SK-N-SH (cell line): ENCODE results near the gene KIFAP3. TPM values are rescaled to one million over a fixed set of nuclear protein-coding genes. Genes with fewer than 3 reads are reported as not detected.
"Not testable (repeated sequence)": the region's sequence is repeated elsewhere in the genome, so short reads cannot be mapped to it uniquely, and the experiment has no call there.

ENCODE experiments used
- CTCF ChIA-PET: fragments of 300-600, 350-600 bp; formaldehyde crosslinking; extraction: SDS; loops from one replicate; lab custom pipeline; 2021; lab: Yijun Ruan, JAX
- POLR2A ChIA-PET: fragments of 350-600 bp; sonication (Branson Sonifier 250); formaldehyde crosslinking; extraction: SDS; loops from one replicate; lab custom pipeline; 2020; ENCODE audit warnings: antibody characterized with exemption, inconsistent platforms; lab: Yijun Ruan, JAX
- DNase-seq: peaks from one replicate; pipeline ENCODE4 v3.0.0; 2012
- H2AFZ ChIP-seq: fragments of 200-600 bp; sonication (generic); 2 replicates; pipeline ENCODE4 v1.8.1; 2016; ENCODE audit warnings: antibody characterized with exemption, mild to moderate bottlenecking, low read depth
- H3F3A ChIP-seq: fragments of 200-600 bp; sonication (generic); replicated peaks from 2 replicates; pipeline ENCODE3; 2016; ENCODE audit warnings: antibody characterized with exemption, mild to moderate bottlenecking; ENCODE audit not compliant: insufficient read depth
- H3K27ac ChIP-seq, 2 experiments: fragments of 200-500 bp in 1 of 2; fragments of 200-600 bp in 1 of 2; sonication (Bioruptor generic) in 1 of 2; sonication (generic), shearing (Covaris generic) in 1 of 2; 2 replicates each; pipeline versions ENCODE4 v1.5.1 to v1.6.1; 2014 to 2016; ENCODE audit warnings: low read depth in 2 of 2, inconsistent platforms in 1 of 2, low read length in 1 of 2, mild to moderate bottlenecking in 1 of 2, mixed read lengths in 1 of 2
- H3K27me3 ChIP-seq: fragments of 200-600 bp; sonication (generic), shearing (Covaris generic); 2 replicates; pipeline ENCODE4 v1.6.1; 2016; ENCODE audit warnings: mixed run types; ENCODE audit not compliant: insufficient read depth
- H3K36me3 ChIP-seq, 2 experiments: fragments of 200-500 bp in 1 of 2; fragments of 200-600 bp in 1 of 2; sonication (Bioruptor generic) in 1 of 2; sonication (generic) in 1 of 2; replicated peaks in 1 of 2; 2 replicates each; pipeline versions ENCODE3 to v1.5.1; 2014 to 2016; ENCODE audit warnings: low read length in 1 of 2, mild to moderate bottlenecking in 1 of 2; ENCODE audit not compliant: insufficient read depth in 2 of 2, control insufficient read depth in 1 of 2
- H3K4me1 ChIP-seq, 2 experiments: fragments of 200-500 bp in 1 of 2; fragments of 200-600 bp in 1 of 2; sonication (Bioruptor generic) in 1 of 2; sonication (generic), shearing (Covaris generic) in 1 of 2; 2 replicates each; pipeline versions ENCODE4 v1.5.1 to v1.6.1; 2014 to 2016; ENCODE audit warnings: low read depth in 1 of 2, low read length in 1 of 2, mixed run types in 1 of 2; ENCODE audit not compliant: insufficient read depth in 2 of 2, control insufficient read depth in 1 of 2
- H3K4me2 ChIP-seq: fragments of 200-600 bp; sonication (generic), shearing (Covaris generic); 2 replicates; pipeline ENCODE4 v1.6.1; 2017; ENCODE audit warnings: mixed run types
- H3K4me3 ChIP-seq, 2 experiments: fragments of 200-500 bp in 1 of 2; fragments of 200-600 bp in 1 of 2; sonication (Bioruptor generic) in 1 of 2; sonication (generic), shearing (Covaris generic) in 1 of 2; 2 replicates each; pipeline versions ENCODE4 v1.5.1 to v1.8.1; 2014 to 2016; ENCODE audit warnings: low read depth in 2 of 2, inconsistent platforms in 1 of 2, low read length in 1 of 2, mild to moderate bottlenecking in 1 of 2, mixed read lengths in 1 of 2, moderate library complexity in 1 of 2
- H3K79me2 ChIP-seq: fragments of 200-600 bp; sonication (generic); 2 replicates; pipeline ENCODE4 v1.8.1; 2017; ENCODE audit warnings: mild to moderate bottlenecking; ENCODE audit not compliant: insufficient read depth
- H3K9ac ChIP-seq: fragments of 200-600 bp; sonication (generic); 2 replicates; pipeline ENCODE4 v1.6.1; 2017; ENCODE audit warnings: mixed run types
- H3K9me2 ChIP-seq: fragments of 200-600 bp; sonication (generic); 2 replicates; pipeline ENCODE4 v1.6.1; 2017; ENCODE audit warnings: mixed run types
- H3K9me3 ChIP-seq: fragments of 200-600 bp; sonication (generic); 2 replicates; pipeline ENCODE4 v1.6.1; 2017; ENCODE audit warnings: mixed run types, mild to moderate bottlenecking, moderate library complexity
- H4K20me1 ChIP-seq: fragments of 200-600 bp; sonication (generic); 2 replicates; pipeline ENCODE4 v1.6.1; 2017; ENCODE audit warnings: mild to moderate bottlenecking, mixed run types; ENCODE audit not compliant: insufficient read depth
- EP300 ChIP-seq, 2 experiments: IDR thresholded peaks; 2 replicates each; pipeline versions ENCODE4 v1.4.0 to v1.6.1; 2012; ENCODE audit warnings: borderline replicate concordance in 1 of 2, low read depth in 1 of 2, low read length in 1 of 2
- FOXJ3 ChIP-seq: sonication (generic); formaldehyde crosslinking; IDR thresholded peaks from 2 replicates; pipeline ENCODE4 v1.5.1; 2020; ENCODE audit warnings: mild to moderate bottlenecking, missing genetic modification reagents
- GABPA ChIP-seq: IDR thresholded peaks from 2 replicates; pipeline ENCODE4 v1.4.0; 2012; ENCODE audit warnings: low read depth, mild to moderate bottlenecking
- MEF2A ChIP-seq: IDR thresholded peaks from 2 replicates; pipeline ENCODE4 v1.4.0; 2012; ENCODE audit warnings: low read depth, borderline replicate concordance
- RCOR1 ChIP-seq: fragments of 150-350 bp; IDR thresholded peaks from 2 replicates; pipeline ENCODE4 v1.6.1; 2017; ENCODE audit warnings: antibody characterized with exemption, low read length
- RFX5 ChIP-seq: IDR thresholded peaks from 2 replicates; pipeline ENCODE4 v1.6.1; 2012; ENCODE audit warnings: mild to moderate bottlenecking, improper control_type of control experiment, low read length
- RXRA ChIP-seq: IDR thresholded peaks from 2 replicates; pipeline ENCODE4 v1.4.0; 2012; ENCODE audit warnings: low read depth, mild to moderate bottlenecking, borderline replicate concordance
- SIN3A ChIP-seq: IDR thresholded peaks from 2 replicates; pipeline ENCODE4 v1.6.1; 2012; ENCODE audit warnings: low read depth, mild to moderate bottlenecking, low read length, moderate library complexity, borderline replicate concordance
- SMC3 ChIP-seq: IDR thresholded peaks from 2 replicates; pipeline ENCODE4 v1.6.1; 2012; ENCODE audit warnings: low read depth, low read length, improper control_type of control experiment
- TAF1 ChIP-seq: IDR thresholded peaks from 2 replicates; pipeline ENCODE4 v1.6.1; 2012; ENCODE audit warnings: low read depth, mild to moderate bottlenecking, low read length, moderate library complexity, borderline replicate concordance
- WGBS: methylation state at CpG from one replicate; pipeline ENCODE4 v1.1.6; 2017; ENCODE audit warnings: low lambda C conversion rate; 5-methylcytosine and 5-hydroxymethylcytosine counted together
- polyA plus RNA-seq, 3 experiments: library from polyadenylated mRNA; depleted of rRNA; stranded (reverse); fragments of >200 nt; gene quantifications; 2 replicates each; pipeline ENCODE4 v1.2.3, GENCODE V29; 2012
- TF ChIP-seq, protein P1 (sequence below): IDR thresholded peaks from 2 replicates; pipeline ENCODE4; 2012

The KIFAP3 gene
- polyA plus RNA-seq, 1 of the 3 experiments (the other 2 are of a cell fraction): 10.7 TPM

DNA sequence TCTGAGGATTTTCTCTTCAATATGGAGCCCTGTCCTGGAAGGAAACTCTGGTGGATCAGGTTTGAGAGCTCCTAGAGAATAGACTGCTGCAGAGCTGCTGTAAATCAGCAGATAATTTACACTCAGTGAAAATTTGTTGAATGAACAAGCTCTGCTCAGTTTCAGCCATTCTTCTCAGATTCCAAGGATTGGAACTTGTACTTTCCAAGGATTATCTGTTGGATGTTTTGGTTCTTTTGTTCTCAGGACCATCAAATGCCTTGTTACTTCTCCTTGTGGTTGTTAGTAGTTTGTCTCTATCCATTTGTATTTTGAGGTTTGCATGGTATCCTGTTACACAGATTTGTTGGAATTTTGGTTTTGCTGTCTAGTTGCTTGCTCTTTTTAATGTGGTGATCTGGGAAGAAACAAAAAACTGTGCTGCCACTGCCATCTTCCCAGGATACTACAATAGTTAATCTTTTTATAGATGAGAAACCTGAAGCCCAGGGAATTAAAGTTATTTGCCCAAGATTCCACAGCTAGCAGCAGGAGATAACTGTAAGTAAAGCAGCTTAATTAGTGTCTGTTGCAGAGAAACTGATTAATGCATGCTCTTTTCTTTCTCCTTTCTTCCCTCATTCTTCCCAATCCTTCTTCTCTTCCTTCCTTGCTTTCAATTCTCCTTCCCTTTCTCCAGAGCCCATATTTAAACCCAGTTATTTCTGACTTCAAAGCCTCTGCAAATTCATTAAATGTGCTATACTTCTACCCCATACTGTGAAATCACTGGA lies 21.7 kb upstream of the KIFAP3 start:
- Histone ChIP-seq H3K9ac (no peak overlapping the region), H2AFZ (no peak overlapping the region), H3K9me2 (no peaks in the 10 kb centered on the region), H3F3A (no peaks in the 10 kb centered on the region), H3K27me3 (no peaks in the 10 kb centered on the region), H3K79me2 (no peaks in the 10 kb centered on the region), H3K36me3 (no peaks in the 10 kb centered on the region), H3K27ac (no peak overlapping the region; a peak in 1 of 4 replicates), H3K9me3 (no peaks in the 10 kb centered on the region), H3K4me2 (no peak overlapping the region), H4K20me1 (no peaks in the 10 kb centered on the region), H3K4me1 (peaks cover 6 to 7% of the 10 kb centered on the region in 2 experiments; a peak in 3 of 4 replicates), H3K4me3 (no peak overlapping the region)
- ChIA-PET POLR2A (no interaction called here), CTCF (no interaction called here)
- no peak for DNase-seq
- TF ChIP-seq RCOR1 (no peak), FOXJ3 (CRISPR knock-in tag) (no peak), GABPA (no peak), SIN3A (no peak), EP300 (IDR thresholded peaks at IDR 0.05; ENCODE audit: borderline replicate concordance in 1 of 2, low read depth in 1 of 2, low read length in 1 of 2) (no peak), RFX5 (no peak), RXRA (no peak), MEF2A (no peak), SMC3 (no peak), TAF1 (no peak)
- TF ChIP-seq, protein P1, sequence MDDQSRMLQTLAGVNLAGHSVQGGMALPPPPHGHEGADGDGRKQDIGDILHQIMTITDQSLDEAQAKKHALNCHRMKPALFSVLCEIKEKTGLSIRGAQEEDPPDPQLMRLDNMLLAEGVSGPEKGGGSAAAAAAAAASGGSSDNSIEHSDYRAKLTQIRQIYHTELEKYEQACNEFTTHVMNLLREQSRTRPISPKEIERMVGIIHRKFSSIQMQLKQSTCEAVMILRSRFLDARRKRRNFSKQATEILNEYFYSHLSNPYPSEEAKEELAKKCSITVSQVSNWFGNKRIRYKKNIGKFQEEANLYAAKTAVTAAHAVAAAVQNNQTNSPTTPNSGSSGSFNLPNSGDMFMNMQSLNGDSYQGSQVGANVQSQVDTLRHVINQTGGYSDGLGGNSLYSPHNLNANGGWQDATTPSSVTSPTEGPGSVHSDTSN: no peak

DNA sequence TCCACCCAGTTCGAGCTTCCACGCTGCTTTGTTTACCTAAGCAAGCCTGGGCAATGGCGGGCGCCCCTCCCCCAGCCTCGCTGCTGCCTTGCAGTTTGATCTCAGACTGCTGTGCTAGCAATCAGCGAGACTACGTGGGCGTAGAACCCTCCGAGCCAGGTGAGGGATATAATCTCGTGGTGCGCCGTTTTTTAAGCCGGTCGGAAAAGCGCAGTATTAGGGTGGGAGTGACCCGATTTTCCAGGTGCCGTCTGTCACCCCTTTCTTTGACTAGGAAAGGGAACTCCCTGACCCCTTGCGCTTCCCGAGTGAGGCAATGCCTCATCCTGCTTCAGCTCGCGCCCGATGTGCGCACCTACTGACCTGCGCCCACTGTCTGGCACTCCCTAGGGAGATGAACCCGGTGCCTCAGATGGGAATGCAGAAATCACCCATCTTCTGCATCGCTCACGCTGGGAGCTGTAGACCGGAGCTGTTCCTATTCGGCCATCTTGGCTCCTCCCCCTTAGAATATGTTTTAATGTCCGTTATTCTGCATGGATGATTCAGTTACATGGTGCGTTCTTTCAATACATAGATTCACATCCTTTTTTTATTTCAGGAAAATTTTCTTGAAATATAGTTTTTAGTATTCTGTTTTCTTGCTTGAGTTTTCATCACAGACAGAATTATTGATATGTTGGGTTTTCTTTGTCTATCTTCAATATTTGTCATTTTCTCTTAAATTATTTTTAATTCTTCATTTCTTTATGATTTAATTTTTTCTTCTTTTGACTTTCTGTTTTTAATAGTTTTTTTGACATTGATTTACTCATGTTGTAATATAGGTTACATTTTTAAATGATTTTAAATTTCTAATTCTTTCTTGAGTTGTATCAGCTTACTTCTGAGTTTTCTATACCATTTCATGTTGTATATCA lies 20.5 kb upstream of the KIFAP3 start:
- H3K36me3 ChIP-seq, H3K4me3 ChIP-seq, H3F3A ChIP-seq, H3K9me2 ChIP-seq, H2AFZ ChIP-seq, DNase-seq, H3K4me2 ChIP-seq, H3K9ac ChIP-seq, H4K20me1 ChIP-seq, H3K27ac ChIP-seq, H3K4me1 ChIP-seq, H3K9me3 ChIP-seq, H3K27me3 ChIP-seq, CTCF ChIA-PET, H3K79me2 ChIP-seq, POLR2A ChIA-PET: not testable (repeated sequence)
- WGBS: 71% methylated on average over 24 of the region's 31 CpGs
